Activated T-helper 2 cell treated with anti-CD3 and anti-CD28 coated beads, Interferon-gamma antibody, Interleukin-2, Interleukin-4, amounts not matched to agents 10 μg/mL and 5 μg/mL and 100 μg/mL, durations not matched to agents 14 hours and 24 hours and 36 hours (primary cell): ENCODE measurements around the gene AHRR. TPM values are rescaled to one million over a fixed set of nuclear protein-coding genes. Genes with fewer than 3 reads are reported as not detected.
"Not testable (repeated sequence)": the region's sequence is repeated elsewhere in the genome, so short reads cannot be mapped to it uniquely, and the experiment has no call there.

Source experiments
- DNase-seq: peaks from one replicate; pipeline ENCODE4 v3.0.0; 2021; ENCODE audit warnings: low spot score
- H3K27ac Mint-ChIP-seq: one replicate; pipeline ENCODE4 v1.8.0; 2021; ENCODE audit warnings: mixed read lengths
- H3K27me3 Mint-ChIP-seq: one replicate; pipeline ENCODE4 v1.8.0; 2021; ENCODE audit warnings: low read depth, mixed read lengths
- H3K36me3 Mint-ChIP-seq: one replicate; pipeline ENCODE4 v1.8.0; 2021; ENCODE audit warnings: low read depth, mixed read lengths
- H3K4me1 Mint-ChIP-seq: one replicate; pipeline ENCODE4 v1.8.0; 2021; ENCODE audit warnings: low read depth, mixed read lengths
- H3K4me3 Mint-ChIP-seq: one replicate; pipeline ENCODE4 v1.8.0; 2021; ENCODE audit warnings: low read depth, mild to moderate bottlenecking, moderate library complexity, mixed read lengths
- H3K9me3 Mint-ChIP-seq: one replicate; pipeline ENCODE4 v1.8.0; 2021; ENCODE audit warnings: mixed read lengths
- intact Hi-C: fragments of 100-400 bp; cut with micrococcal nuclease; formaldehyde crosslinking; loops from one replicate; pipeline ENCODE4 v1.15.1; 2023
- total RNA-seq: library from RNA; stranded (reverse); gene quantifications from 2 replicates; pipeline ENCODE4 v1.2.3, GENCODE V29; 2022

Gene AHRR
- total RNA-seq, 1 donor from 2014 or later, result 34.9 TPM

GRCh38 chr5:407801-408268 is 86.3 kb downstream of the AHRR start:
- peaks cover 61% of the 10 kb centered on the region for H3K36me3 Mint-ChIP-seq
- H3K9me3 Mint-ChIP-seq, result no peaks in the 10 kb centered on the region
- peaks cover 28% of the 10 kb centered on the region for H3K4me1 Mint-ChIP-seq
- DNase-seq, result no peak
- no peaks in the 10 kb centered on the region for H3K27me3 Mint-ChIP-seq
- no peak overlapping the region for H3K4me3 Mint-ChIP-seq
- H3K27ac Mint-ChIP-seq, result no peak overlapping the region
- intact Hi-C loops, result no loop called here

- Mint-ChIP-seq H3K9me3 (no peaks in the 10 kb centered on the region), H3K4me1 (peaks cover 33% of the 10 kb centered on the region), H3K27me3 (no peaks in the 10 kb centered on the region), H3K36me3 (peaks cover 63% of the 10 kb centered on the region), H3K4me3 (no peak overlapping the region), H3K27ac (peak overlapping the region; percentile 50)
- intact Hi-C loops, result loop anchor here (2.0 to 5.0 kb wide), 2 partner anchors 34 to 78 kb away; no protein-coding TSS in a partner anchor
- DNase-seq, result no peak
Observed at GRCh38 chr5:410911-411517, 89.5 kb downstream of the AHRR start.

GRCh38 chr5:411728-412127 is 90.2 kb downstream of the AHRR start:
- H3K4me1 Mint-ChIP-seq, result peaks cover 33% of the 10 kb centered on the region
- no peak for DNase-seq
- intact Hi-C loops, result loop anchor here (2.0 to 5.0 kb wide), 2 partner anchors 34 to 79 kb away; no protein-coding TSS in a partner anchor
- H3K9me3 Mint-ChIP-seq, result no peaks in the 10 kb centered on the region
- no peaks in the 10 kb centered on the region for H3K27me3 Mint-ChIP-seq
- H3K4me3 Mint-ChIP-seq, result no peak overlapping the region
- H3K36me3 Mint-ChIP-seq, result peaks cover 56% of the 10 kb centered on the region
- H3K27ac Mint-ChIP-seq, result peak overlapping the region; percentile 69

GRCh38 chr5:414991-415927 is 93.7 kb downstream of the AHRR start:
- intact Hi-C loops, result loop anchor here (5.0 kb wide), 1 partner anchor 38 kb away; no protein-coding TSS in a partner anchor
- not testable (repeated sequence) for DNase-seq, H3K9me3 Mint-ChIP-seq, H3K27me3 Mint-ChIP-seq, H3K4me3 Mint-ChIP-seq
- Mint-ChIP-seq H3K4me1 (peaks cover 29% of the 10 kb centered on the region), H3K36me3 (peaks cover 43% of the 10 kb centered on the region), H3K27ac (peak overlapping the region; percentile 42)

GRCh38 chr5:415928-416635 is 94.6 kb downstream of the AHRR start:
- no peaks in the 10 kb centered on the region for H3K9me3 Mint-ChIP-seq
- intact Hi-C loops, result no loop called here
- H3K4me1 Mint-ChIP-seq, result peaks cover 25% of the 10 kb centered on the region
- peaks cover 46% of the 10 kb centered on the region for H3K36me3 Mint-ChIP-seq
- H3K4me3 Mint-ChIP-seq, result no peak overlapping the region
- H3K27ac Mint-ChIP-seq, result peak overlapping the region; percentile 42
- DNase-seq, result no peak
- no peaks in the 10 kb centered on the region for H3K27me3 Mint-ChIP-seq

- no peak for DNase-seq
- H3K4me1 Mint-ChIP-seq, result peaks cover 21% of the 10 kb centered on the region
- intact Hi-C loops, result no loop called here
- H3K27ac Mint-ChIP-seq, result peak overlapping the region; percentile 28
- H3K9me3 Mint-ChIP-seq, result no peaks in the 10 kb centered on the region
- H3K36me3 Mint-ChIP-seq, result peaks cover 43% of the 10 kb centered on the region
- no peak overlapping the region for H3K4me3 Mint-ChIP-seq
- H3K27me3 Mint-ChIP-seq, result no peaks in the 10 kb centered on the region
Observed at GRCh38 chr5:416636-416960, 95.1 kb downstream of the AHRR start.

- H3K4me3 Mint-ChIP-seq, result no peak overlapping the region
- H3K36me3 Mint-ChIP-seq, result peaks cover 40% of the 10 kb centered on the region
- peaks cover 12% of the 10 kb centered on the region for H3K4me1 Mint-ChIP-seq
- no peak overlapping the region for H3K27ac Mint-ChIP-seq
- no peak for DNase-seq
- no peaks in the 10 kb centered on the region for H3K27me3 Mint-ChIP-seq
- no peaks in the 10 kb centered on the region for H3K9me3 Mint-ChIP-seq
- intact Hi-C loops, result no loop called here
Observed at GRCh38 chr5:417301-418161, 96.0 kb downstream of the AHRR start.

GRCh38 chr5:418162-419121 is 96.9 kb downstream of the AHRR start:
- H3K9me3 Mint-ChIP-seq, result no peaks in the 10 kb centered on the region
- H3K36me3 Mint-ChIP-seq, result peaks cover 43% of the 10 kb centered on the region
- H3K27me3 Mint-ChIP-seq, result no peaks in the 10 kb centered on the region
- intact Hi-C loops, result no loop called here
- no peak overlapping the region for H3K27ac Mint-ChIP-seq
- H3K4me1 Mint-ChIP-seq, result peaks cover 15% of the 10 kb centered on the region
- no peak for DNase-seq
- H3K4me3 Mint-ChIP-seq, result no peak overlapping the region

GRCh38 chr5:419970-420369 is 98.5 kb downstream of the AHRR start:
- DNase-seq, result no peak
- Mint-ChIP-seq H3K4me1 (peaks cover 13% of the 10 kb centered on the region), H3K9me3 (no peaks in the 10 kb centered on the region), H3K27ac (peak overlapping the region; percentile 26), H3K27me3 (no peaks in the 10 kb centered on the region), H3K36me3 (peaks cover 35% of the 10 kb centered on the region), H3K4me3 (no peak overlapping the region)
- intact Hi-C loops, result no loop called here

GRCh38 chr5:420632-421286 is 99.2 kb downstream of the AHRR start:
- no peaks in the 10 kb centered on the region for H3K9me3 Mint-ChIP-seq
- H3K27ac Mint-ChIP-seq, result no peak overlapping the region
- DNase-seq, result no peak
- H3K27me3 Mint-ChIP-seq, result no peaks in the 10 kb centered on the region
- peaks cover 30% of the 10 kb centered on the region for H3K36me3 Mint-ChIP-seq
- H3K4me3 Mint-ChIP-seq, result no peak overlapping the region
- H3K4me1 Mint-ChIP-seq, result peaks cover 16% of the 10 kb centered on the region
- intact Hi-C loops, result no loop called here

- peaks cover 15% of the 10 kb centered on the region for H3K4me1 Mint-ChIP-seq
- intact Hi-C loops, result no loop called here
Observed at GRCh38 chr5:421287-421880, 99.9 kb downstream of the AHRR start.

More at GRCh38 chr5:421287-421880, 99.9 kb downstream of the AHRR start:
- Mint-ChIP-seq H3K27me3 (no peaks in the 10 kb centered on the region), H3K36me3 (peaks cover 34% of the 10 kb centered on the region), H3K9me3 (no peaks in the 10 kb centered on the region), H3K27ac (no peak overlapping the region), H3K4me3 (no peak overlapping the region)
- no peak for DNase-seq
